ENCODE measurements around the gene LSP1. TPM values are rescaled to one million over a fixed set of nuclear protein-coding genes. Genes with fewer than 3 reads are reported as not detected.
"Not testable (repeated sequence)": the region's sequence is repeated elsewhere in the genome, so short reads cannot be mapped to it uniquely, and the experiment has no call there.

Gene LSP1
- total RNA-seq (ENCODE audit: unreplicated experiment): not detected
- long read RNA-seq: 0 reads

- H3K4me3 Mint-ChIP-seq (ENCODE audit: unreplicated experiment): no peak within 1 kb of the TSS
- peaks cover 10% of the 10 kb centered on the region for H3K27me3 Mint-ChIP-seq (ENCODE audit: unreplicated experiment)
- no peaks in the 10 kb centered on the region for H3K4me1 Mint-ChIP-seq (ENCODE audit: unreplicated experiment)
- H3K36me3 Mint-ChIP-seq (ENCODE audit: low read depth, unreplicated experiment): no peaks in the 10 kb centered on the region
- TF ChIP-seq CTCF (IDR thresholded peaks at IDR 0.05; ENCODE audit: unreplicated experiment): no peak
- no peak for DNase-seq (ENCODE audit: low spot score)
- no peaks in the 10 kb centered on the region for H3K9me3 Mint-ChIP-seq (ENCODE audit: unreplicated experiment)
- H3K27ac Mint-ChIP-seq (ENCODE audit: unreplicated experiment): no peak within 1 kb of the TSS
Measured at GRCh38 chr11:1852877-1853276, at the start of gene LSP1. Gene LSP1 (plus strand): TSS chr11:1853084. CDS start chr11:1853145, 61 bp downstream.

GRCh38 chr11:1803246-1803645 lies 49.6 kb upstream of the LSP1 start:
- no peak for DNase-seq (ENCODE audit: low spot score)
- Mint-ChIP-seq H3K27me3 (ENCODE audit: unreplicated experiment) (peaks cover 2% of the 10 kb centered on the region), H3K9me3 (ENCODE audit: unreplicated experiment) (no peaks in the 10 kb centered on the region), H3K27ac (ENCODE audit: unreplicated experiment) (no peak overlapping the region), H3K4me1 (ENCODE audit: unreplicated experiment) (peaks cover 5% of the 10 kb centered on the region), H3K36me3 (ENCODE audit: low read depth, unreplicated experiment) (no peaks in the 10 kb centered on the region), H3K4me3 (ENCODE audit: unreplicated experiment) (no peak overlapping the region)
- no peak for TF ChIP-seq CTCF (IDR thresholded peaks at IDR 0.05; ENCODE audit: unreplicated experiment)

GRCh38 chr11:1803835-1804519 lies 48.9 kb upstream of the LSP1 start:
- not testable (repeated sequence) for H3K36me3 Mint-ChIP-seq (ENCODE audit: low read depth, unreplicated experiment); H3K4me3 Mint-ChIP-seq (ENCODE audit: unreplicated experiment); H3K27ac Mint-ChIP-seq (ENCODE audit: unreplicated experiment); H3K4me1 Mint-ChIP-seq (ENCODE audit: unreplicated experiment); H3K9me3 Mint-ChIP-seq (ENCODE audit: unreplicated experiment); H3K27me3 Mint-ChIP-seq (ENCODE audit: unreplicated experiment); DNase-seq (ENCODE audit: low spot score)

- Mint-ChIP-seq H3K4me1 (ENCODE audit: unreplicated experiment) (peaks cover 4% of the 10 kb centered on the region), H3K4me3 (ENCODE audit: unreplicated experiment) (no peak overlapping the region), H3K27me3 (ENCODE audit: unreplicated experiment) (peaks cover 4% of the 10 kb centered on the region), H3K36me3 (ENCODE audit: low read depth, unreplicated experiment) (no peaks in the 10 kb centered on the region), H3K27ac (ENCODE audit: unreplicated experiment) (no peak overlapping the region), H3K9me3 (ENCODE audit: unreplicated experiment) (no peaks in the 10 kb centered on the region)
- DNase-seq (ENCODE audit: low spot score): no peak
- no peak for TF ChIP-seq CTCF (IDR thresholded peaks at IDR 0.05; ENCODE audit: unreplicated experiment)
Measured at GRCh38 chr11:1805525-1805924, 47.4 kb upstream of the LSP1 start.

GRCh38 chr11:1807264-1807995 lies 45.5 kb upstream of the LSP1 start:
- H3K9me3 Mint-ChIP-seq (ENCODE audit: unreplicated experiment): no peaks in the 10 kb centered on the region
- no peak overlapping the region for H3K4me3 Mint-ChIP-seq (ENCODE audit: unreplicated experiment)
- H3K27ac Mint-ChIP-seq (ENCODE audit: unreplicated experiment): no peak overlapping the region
- no peaks in the 10 kb centered on the region for H3K36me3 Mint-ChIP-seq (ENCODE audit: low read depth, unreplicated experiment)
- no peak for TF ChIP-seq CTCF (IDR thresholded peaks at IDR 0.05; ENCODE audit: unreplicated experiment)
- no peaks in the 10 kb centered on the region for H3K4me1 Mint-ChIP-seq (ENCODE audit: unreplicated experiment)
- peaks cover 4% of the 10 kb centered on the region for H3K27me3 Mint-ChIP-seq (ENCODE audit: unreplicated experiment)
- no peak for DNase-seq (ENCODE audit: low spot score)
